K562 (cell line): ENCODE measurements around the gene MS4A4E. TPM values are rescaled to one million over a fixed set of nuclear protein-coding genes. Genes with fewer than 3 reads are reported as not detected.

Experiments used
- ATAC-seq: fragments of 200-7000 bp; cut with Tn5 transposase; 3 replicates; pipeline ENCODE4 v1.9.1; 2020; ENCODE audit warnings: moderate library complexity
- BruUV-seq: library from RNA; stranded (reverse); fragments of 400-500 nt; replicated peaks from 2 replicates; lab custom pipeline; 2021; lab: Mats Ljungman, UMichigan
- CTCF ChIA-PET: fragments of 300-600 bp; formaldehyde crosslinking; extraction: SDS; loops from one replicate; lab custom pipeline; 2021; ENCODE audit warnings: low intra/inter-chr PET ratio; lab: Yijun Ruan, JAX
- POLR2A ChIA-PET: fragments of 300-600, 350-650 bp; sonication (Branson Sonifier 250); formaldehyde crosslinking; extraction: SDS; loops from one replicate; lab custom pipeline; 2021; ENCODE audit warnings: antibody characterized with exemption, inconsistent platforms; lab: Yijun Ruan, JAX
- DNase-seq, 4 experiments: peaks; one replicate each; pipeline versions ENCODE4 v3.0.0 to v3.0.0-alpha.2; 2011 to 2018; ENCODE audit warnings: low spot score in 3 of 4, mixed read lengths in 3 of 4; ENCODE audit errors: extremely low read depth in 1 of 4
- FAIRE-seq: peaks from 2 replicates; lab custom pipeline; 2011; peaks lifted over from hg19 to GRCh38; lab: Jason Lieb, UNC
- H2AFZ ChIP-seq: 2 replicates; pipeline ENCODE4 v1.6.0; 2011; ENCODE audit warnings: low read depth, low read length, control low read depth, inconsistent platforms
- H3K27ac ChIP-seq: fragments of 200-600 bp; 3 replicates; pipeline ENCODE4 v1.8.0; 2011; ENCODE audit warnings: low read depth, mild to moderate bottlenecking, control low read depth, inconsistent platforms, low read length, moderate library complexity, mixed read lengths; ENCODE audit errors: extremely low read depth
- H3K27me3 ChIP-seq, 2 experiments: fragments of 300-600 bp in 1 of 2; 2 replicates in 1 of 2; 3 replicates in 1 of 2; pipeline versions ENCODE4 v1.6.0 to v1.8.0; 2011; ENCODE audit warnings: inconsistent platforms in 2 of 2, low read length in 2 of 2, mild to moderate bottlenecking in 1 of 2, mixed read lengths in 1 of 2, moderate library complexity in 1 of 2; ENCODE audit not compliant: control insufficient read depth in 2 of 2, insufficient read depth in 2 of 2
- H3K36me3 ChIP-seq: fragments of 300-600 bp; 3 replicates; pipeline ENCODE4 v1.8.0; 2011; ENCODE audit warnings: mild to moderate bottlenecking, low read length, inconsistent platforms; ENCODE audit not compliant: control insufficient read depth, insufficient read depth
- H3K4me1 ChIP-seq, 2 experiments: fragments of 200-600 bp in 1 of 2; replicated peaks in 1 of 2; 2 replicates in 1 of 2; 3 replicates in 1 of 2; pipeline versions ENCODE4 v1.5.1 to v1.8.0; 2011; ENCODE audit warnings: inconsistent platforms in 2 of 2, low read length in 2 of 2, mild to moderate bottlenecking in 1 of 2, mixed read lengths in 1 of 2, moderate library complexity in 1 of 2; ENCODE audit not compliant: control insufficient read depth in 2 of 2, insufficient read depth in 2 of 2
- H3K4me2 ChIP-seq: 2 replicates; pipeline ENCODE4 v1.6.1; 2011; ENCODE audit warnings: low read length, control low read depth, inconsistent platforms, mixed read lengths; ENCODE audit not compliant: insufficient read depth
- H3K4me3 ChIP-seq: fragments of 200-600 bp; sonication (generic), shearing (Covaris generic); 2 replicates; pipeline ENCODE4 v1.5.1; 2016; ENCODE audit warnings: control low read depth, inconsistent platforms
- H3K79me2 ChIP-seq: fragments of 200-600 bp; 3 replicates; pipeline ENCODE4 v1.8.0; 2011; ENCODE audit warnings: low read length, inconsistent platforms; ENCODE audit not compliant: control insufficient read depth, insufficient read depth
- H3K9ac ChIP-seq, 2 experiments: 2 replicates each; pipeline versions ENCODE4 v1.6.0 to v1.6.1; 2011; ENCODE audit warnings: low read depth in 2 of 2, low read length in 2 of 2, control low read depth in 1 of 2, inconsistent platforms in 1 of 2, mild to moderate bottlenecking in 1 of 2, mixed read lengths in 1 of 2; ENCODE audit not compliant: insufficient read depth in 1 of 2
- H3K9me1 ChIP-seq: one replicate; pipeline ENCODE4 v1.6.0; 2011; ENCODE audit warnings: inconsistent platforms, mild to moderate bottlenecking, low read length, moderate library complexity; ENCODE audit not compliant: control insufficient read depth, insufficient read depth
- H3K9me3 ChIP-seq: replicated peaks from 2 replicates; pipeline ENCODE4 v1.5.1; 2011; ENCODE audit warnings: low read depth, low read length, inconsistent platforms; ENCODE audit not compliant: control insufficient read depth, insufficient read depth
- H4K20me1 ChIP-seq: replicated peaks from 2 replicates; pipeline ENCODE4 v1.6.1; 2011; ENCODE audit warnings: low read length, inconsistent platforms, mixed read lengths; ENCODE audit not compliant: control insufficient read depth, insufficient read depth
- CREBBP ChIP-seq: IDR thresholded peaks from one replicate; pipeline ENCODE4 v1.6.1; 2012; ENCODE audit warnings: low read depth, mild to moderate bottlenecking, control low read depth, inconsistent platforms, low read length
- PTTG1 ChIP-seq: fragments of 450-650 bp; IDR thresholded peaks from 2 replicates; pipeline ENCODE4 v1.6.1; 2016; ENCODE audit warnings: low read depth, mild to moderate bottlenecking, missing genetic modification characterization, missing compliant biosample characterization
- REST ChIP-seq, 2 experiments: fragments of 450-650 bp; formaldehyde crosslinking in 1 of 2; IDR thresholded peaks; 2 replicates each; pipeline versions ENCODE4 v1.4.0 to v1.6.1; 2014 to 2020; ENCODE audit warnings: mild to moderate bottlenecking in 2 of 2, borderline replicate concordance in 1 of 2, low read depth in 1 of 2
- SMC3 ChIP-seq: conservative IDR thresholded peaks from 2 replicates; pipeline ENCODE4 v1.6.1; 2011; ENCODE audit warnings: low read depth, low read length, improper control_type of control experiment; ENCODE audit not compliant: insufficient read depth
- ZNF644 ChIP-seq: fragments of 200-800 bp; sonication (Bioruptor generic); IDR thresholded peaks from 2 replicates; pipeline ENCODE4 v1.6.1; 2016; ENCODE audit warnings: low read depth, missing genetic modification characterization, missing compliant biosample characterization
- WGBS: fragments of 100-300 bp; shearing (Covaris generic); methylation state at CpG from one replicate; pipeline ENCODE4 v1.1.6; 2016; ENCODE audit warnings: low coverage, mixed read lengths; ENCODE audit not compliant: insufficient coverage; ENCODE audit errors: missing lambda C conversion rate; 5-methylcytosine and 5-hydroxymethylcytosine counted together
- in situ Hi-C: fragments of 300-500 bp; cut with MboI; formaldehyde crosslinking; loops from 4 replicates; pipeline ENCODE4 v1.15.0; 2018; ENCODE audit warnings: inconsistent platforms, mixed read lengths
- intact Hi-C: fragments of 100-400 bp; cut with micrococcal nuclease; formaldehyde crosslinking; loops from 2 replicates; pipeline ENCODE4 v1.14.2; 2022
- polyA plus RNA-seq, 8 experiments: library from polyadenylated mRNA; depleted of rRNA in 4 of 8; stranded (reverse) in 5 of 8; unstranded in 3 of 8; fragments of >200 nt; fragmentation: Nextera tagmentation in 2 of 8; fragmentation: Illumina TruSeq in 1 of 8; extraction: Ambion mirVana in 2 of 8; extraction: Trizol in 1 of 8; gene quantifications; 2 replicates each; pipeline versions ENCODE4 v1.2.1 to v1.2.3, GENCODE V29; 2011 to 2014; ENCODE audit warnings: inconsistent platforms in 1 of 8, missing spikeins in 1 of 8
- total RNA-seq, 7 experiments: library from RNA; depleted of rRNA in 6 of 7; stranded (reverse); fragments of >200 nt in 6 of 7; fragmentation: Illumina TruSeq in 2 of 7; extraction: Trizol in 2 of 7; gene quantifications; 2 replicates each; pipeline versions ENCODE4 v1.2.1 to v1.2.3, GENCODE V29; 2011 to 2021; ENCODE audit warnings: low replicate concordance in 1 of 7

The MS4A4E gene
- total and polyA plus RNA-seq, 9 of the 15 experiments (the other 6 are each of a cell fraction or from before 2014, with no cell fraction given): 0.11 to 0.81 (median 0.36) TPM; not detected in 2

GRCh38 chr11:60274416-60274815, 31.5 kb upstream of the MS4A4E start:
- H3K4me2 ChIP-seq: no peak overlapping the region
- FAIRE-seq: no peak
- TF ChIP-seq ZNF644 (tag) (no peak), CREBBP (no peak), SMC3 (no peak), PTTG1 (tag) (no peak)
- no TSS peak for BruUV-seq
- CTCF ChIA-PET: no interaction called here
- DNase-seq: no peak
- H4K20me1 ChIP-seq: no peaks in the 10 kb centered on the region
- intact Hi-C loops: no loop called here
- no peak overlapping the region for H3K27ac ChIP-seq
- no peaks in the 10 kb centered on the region for H3K27me3 ChIP-seq
- H3K4me1 ChIP-seq: no peaks in the 10 kb centered on the region
- H3K4me3 ChIP-seq: no peak overlapping the region
- no peaks in the 10 kb centered on the region for H3K79me2 ChIP-seq
- H3K9ac ChIP-seq: no peak overlapping the region
- in situ Hi-C loops: no loop called here
- POLR2A ChIA-PET: no interaction called here
- H3K36me3 ChIP-seq: no peaks in the 10 kb centered on the region
- no peaks in the 10 kb centered on the region for H3K9me3 ChIP-seq
- H2AFZ ChIP-seq: no peak overlapping the region
- no peaks in the 10 kb centered on the region for H3K9me1 ChIP-seq
- no peak for ATAC-seq

- in situ Hi-C loops: no loop called here
- POLR2A ChIA-PET: interaction anchor here (0.7 kb wide), 1 partner anchor 468 kb away, joined by 3 read pairs; no protein-coding TSS in a partner anchor
- CTCF ChIA-PET: no interaction called here
- no peaks in the 10 kb centered on the region; a peak in 1 of 5 replicates for H3K4me1 ChIP-seq
- H2AFZ ChIP-seq: no peak overlapping the region; the same call in 1 of the 2 replicates
- H3K27me3 ChIP-seq: peaks cover 0 to 6% of the 10 kb centered on the region in 2 experiments; a peak in 1 of 5 replicates
- peak; percentile 52 for FAIRE-seq
- no peak overlapping the region for H3K9ac ChIP-seq
- no peaks in the 10 kb centered on the region for H3K9me3 ChIP-seq
- peak; percentile 76 for ATAC-seq
- intact Hi-C loops: loop anchor here (2.0 to 10.0 kb wide), 4 partner anchors 77 to 489 kb away; partner anchors contain the start of gene MS4A15
- DNase-seq: peak; percentile 52 to 62 (median 58)
- H3K27ac ChIP-seq: no peak overlapping the region
- WGBS: 4% methylated on average over 4 of the region's 4 CpGs
- H3K4me2 ChIP-seq: no peak overlapping the region
- no peaks in the 10 kb centered on the region for H3K36me3 ChIP-seq
- H3K9me1 ChIP-seq: no peaks in the 10 kb centered on the region
- no peaks in the 10 kb centered on the region for H3K79me2 ChIP-seq
- no peak overlapping the region for H3K4me3 ChIP-seq
- no peaks in the 10 kb centered on the region for H4K20me1 ChIP-seq
- BruUV-seq: no TSS peak
- peak; percentile 51; the same call in 1 of the 2 replicates for TF ChIP-seq REST (IDR thresholded peaks at IDR 0.05; ENCODE audit: borderline replicate concordance)
- no peak for TF ChIP-seq REST (CRISPR knock-in tag; IDR thresholded peaks at IDR 0.05; ENCODE audit: low read depth)
Observed at GRCh38 chr11:60265373-60266214, 22.7 kb upstream of the MS4A4E start.
